Measurements from ENCODE around the gene LYVE1.

DNA sequence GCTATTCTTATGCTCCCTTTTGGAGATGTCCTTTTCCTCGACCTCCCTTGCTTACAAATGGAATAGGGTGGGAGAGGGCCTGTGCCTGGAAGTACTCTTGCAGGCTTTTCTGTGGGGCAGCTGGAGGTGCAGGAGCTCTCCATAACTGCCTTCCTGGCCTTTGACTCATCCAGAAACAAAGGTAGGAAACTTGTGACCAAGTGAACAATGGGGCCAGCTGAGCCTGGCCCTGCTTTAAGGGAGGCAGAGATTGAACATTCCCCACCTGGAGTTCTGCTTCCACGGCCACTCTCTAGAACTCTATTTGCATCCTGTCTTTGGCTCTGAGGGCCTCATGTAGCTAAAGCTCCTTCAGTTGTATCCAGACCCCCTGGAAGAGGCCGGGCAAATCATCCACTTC lies 5.1 kb upstream of the LYVE1 start:
- TF ChIP-seq CTCF (IDR thresholded peaks at IDR 0.05) = no peak
- TF ChIP-seq POLR2A (IDR thresholded peaks at IDR 0.05) = no peak
- TF ChIP-seq POLR2AphosphoS5 (IDR thresholded peaks at IDR 0.05) = no peak
